GM10266 (cell line): ENCODE data around the gene RFNG.

ENCODE experiments used
- DNase-seq: peaks from one replicate; pipeline ENCODE4 v3.0.0; 2012; ENCODE audit errors: extremely low spot score
- TF ChIP-seq, protein P1 (sequence below): IDR thresholded peaks from 2 replicates; pipeline ENCODE4 v1.5.1; 2012; ENCODE audit warnings: mild to moderate bottlenecking, low read depth; ENCODE audit not compliant: control insufficient read depth, insufficient read depth; ENCODE audit errors: missing control alignments

Gene RFNG

DNA sequence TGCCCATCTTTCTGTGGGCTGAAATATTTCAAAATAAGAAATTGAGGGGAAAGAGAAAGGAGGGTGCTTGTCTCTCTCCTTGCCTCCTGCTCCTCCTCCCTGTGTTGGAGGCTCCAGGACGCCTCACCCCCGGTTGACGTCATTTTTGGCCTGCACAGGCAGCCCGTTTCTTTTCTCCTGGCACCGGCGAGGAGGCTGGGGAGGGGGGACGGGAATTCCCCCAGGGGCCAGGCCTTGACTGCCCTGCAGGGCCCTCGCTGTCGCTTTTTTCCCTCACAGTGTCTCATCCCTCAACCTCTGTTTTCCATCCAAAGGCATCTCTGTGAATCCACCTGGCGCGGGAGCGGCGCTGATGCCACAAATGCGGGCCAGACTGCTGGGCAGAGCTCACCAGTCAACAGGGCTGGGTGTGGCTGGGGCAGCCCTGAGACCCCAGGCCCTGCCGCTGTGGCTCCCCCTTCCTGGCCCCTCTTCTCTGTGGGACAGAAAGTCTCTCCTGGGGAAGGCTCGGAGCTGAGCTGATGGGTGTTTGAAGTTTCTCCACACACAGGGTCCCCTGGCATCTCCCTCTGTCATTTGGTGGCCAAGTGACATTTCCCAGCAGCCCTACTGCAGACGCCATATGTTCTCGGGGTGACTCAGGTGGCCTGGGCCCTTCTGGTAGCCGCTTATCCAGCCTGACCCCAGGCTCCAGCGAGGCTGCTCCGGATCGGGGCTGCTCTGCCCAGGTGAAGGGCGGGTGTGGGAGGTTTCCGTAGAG lies 45.0 kb downstream of the RFNG start:
- TF ChIP-seq, protein P1, sequence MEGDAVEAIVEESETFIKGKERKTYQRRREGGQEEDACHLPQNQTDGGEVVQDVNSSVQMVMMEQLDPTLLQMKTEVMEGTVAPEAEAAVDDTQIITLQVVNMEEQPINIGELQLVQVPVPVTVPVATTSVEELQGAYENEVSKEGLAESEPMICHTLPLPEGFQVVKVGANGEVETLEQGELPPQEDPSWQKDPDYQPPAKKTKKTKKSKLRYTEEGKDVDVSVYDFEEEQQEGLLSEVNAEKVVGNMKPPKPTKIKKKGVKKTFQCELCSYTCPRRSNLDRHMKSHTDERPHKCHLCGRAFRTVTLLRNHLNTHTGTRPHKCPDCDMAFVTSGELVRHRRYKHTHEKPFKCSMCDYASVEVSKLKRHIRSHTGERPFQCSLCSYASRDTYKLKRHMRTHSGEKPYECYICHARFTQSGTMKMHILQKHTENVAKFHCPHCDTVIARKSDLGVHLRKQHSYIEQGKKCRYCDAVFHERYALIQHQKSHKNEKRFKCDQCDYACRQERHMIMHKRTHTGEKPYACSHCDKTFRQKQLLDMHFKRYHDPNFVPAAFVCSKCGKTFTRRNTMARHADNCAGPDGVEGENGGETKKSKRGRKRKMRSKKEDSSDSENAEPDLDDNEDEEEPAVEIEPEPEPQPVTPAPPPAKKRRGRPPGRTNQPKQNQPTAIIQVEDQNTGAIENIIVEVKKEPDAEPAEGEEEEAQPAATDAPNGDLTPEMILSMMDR: no peak
- no peak for DNase-seq

DNA sequence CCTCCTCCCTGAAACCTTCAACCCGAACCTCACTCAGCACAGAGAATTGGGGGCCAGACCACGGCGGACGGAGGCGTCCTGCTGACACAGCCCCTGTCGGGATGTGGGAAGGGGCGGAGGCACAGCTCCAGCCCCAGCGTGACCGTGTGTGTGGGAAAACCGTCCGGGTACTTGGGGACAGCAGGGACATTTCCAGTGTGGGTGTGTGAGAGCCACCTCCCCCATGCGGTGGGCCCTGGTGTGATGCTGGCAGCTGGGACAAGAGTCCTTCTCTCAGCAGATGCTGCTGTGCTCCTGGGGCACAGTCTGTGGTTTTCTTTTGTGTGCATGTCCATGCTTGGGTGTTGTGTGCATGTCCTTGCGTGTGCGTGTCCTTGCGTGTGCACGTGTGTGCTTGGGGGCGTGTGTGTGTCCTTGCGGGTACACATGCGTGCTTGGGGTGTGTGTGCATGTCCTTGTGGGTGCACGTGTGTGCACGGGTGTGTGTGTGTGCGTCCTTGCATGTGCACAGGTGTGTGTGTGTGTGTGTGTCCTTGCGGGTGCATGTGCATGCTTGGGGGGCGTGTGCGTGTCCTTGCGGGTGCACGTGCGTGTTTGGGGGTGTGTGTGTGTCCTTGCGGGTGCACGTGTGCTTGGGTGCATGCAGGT lies 45.8 kb downstream of the RFNG start:
- no peak for DNase-seq
- TF ChIP-seq, protein P1: no peak

DNA sequence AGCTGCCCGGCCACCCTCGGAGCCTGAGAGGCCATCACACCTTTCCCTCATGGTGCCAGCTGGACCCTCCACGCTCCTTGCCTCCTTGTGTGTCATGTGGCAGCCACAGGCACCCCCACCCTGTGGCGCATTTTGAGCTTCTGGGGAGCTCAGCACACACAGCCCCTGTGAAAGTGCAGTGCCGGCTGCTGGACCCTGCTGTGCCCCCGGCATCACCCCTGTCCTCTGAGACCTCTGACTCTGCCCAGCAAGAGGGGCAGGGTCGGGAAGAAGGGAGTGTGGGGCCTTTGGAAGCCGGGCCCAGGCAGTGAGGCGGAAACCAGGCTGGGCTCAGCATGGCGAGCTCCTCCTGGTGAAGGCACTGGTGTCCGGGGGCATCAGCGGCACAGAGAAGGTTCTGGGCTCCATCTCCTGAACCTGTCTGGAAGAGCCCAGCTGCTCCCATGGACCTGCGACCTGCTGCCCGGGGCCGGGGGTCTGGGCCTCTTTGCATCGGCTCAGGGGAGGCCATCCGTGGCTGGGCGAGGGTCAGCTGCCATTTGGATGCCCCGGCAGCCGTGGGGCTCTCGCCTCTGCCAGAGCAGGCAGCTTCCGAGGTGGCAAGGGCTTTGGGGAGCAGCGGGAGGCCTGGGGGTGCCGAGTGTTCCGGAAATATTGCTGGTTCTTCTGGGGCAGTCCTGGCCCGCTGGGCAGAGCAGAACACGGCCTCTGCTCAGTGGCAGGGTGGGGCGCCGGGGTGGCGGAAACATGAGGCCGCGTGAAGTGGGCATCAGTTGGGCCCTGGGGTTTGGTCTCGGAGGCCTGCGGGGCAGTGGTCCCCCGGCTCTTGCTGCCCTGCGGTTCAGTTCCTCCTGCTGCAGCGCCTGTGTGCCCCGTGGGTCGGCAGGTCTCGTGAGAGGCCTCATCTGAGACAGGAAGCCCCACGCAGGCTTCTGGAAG lies 46.8 kb downstream of the RFNG start:
- DNase-seq: no peak
- TF ChIP-seq, protein P1: no peak

DNA sequence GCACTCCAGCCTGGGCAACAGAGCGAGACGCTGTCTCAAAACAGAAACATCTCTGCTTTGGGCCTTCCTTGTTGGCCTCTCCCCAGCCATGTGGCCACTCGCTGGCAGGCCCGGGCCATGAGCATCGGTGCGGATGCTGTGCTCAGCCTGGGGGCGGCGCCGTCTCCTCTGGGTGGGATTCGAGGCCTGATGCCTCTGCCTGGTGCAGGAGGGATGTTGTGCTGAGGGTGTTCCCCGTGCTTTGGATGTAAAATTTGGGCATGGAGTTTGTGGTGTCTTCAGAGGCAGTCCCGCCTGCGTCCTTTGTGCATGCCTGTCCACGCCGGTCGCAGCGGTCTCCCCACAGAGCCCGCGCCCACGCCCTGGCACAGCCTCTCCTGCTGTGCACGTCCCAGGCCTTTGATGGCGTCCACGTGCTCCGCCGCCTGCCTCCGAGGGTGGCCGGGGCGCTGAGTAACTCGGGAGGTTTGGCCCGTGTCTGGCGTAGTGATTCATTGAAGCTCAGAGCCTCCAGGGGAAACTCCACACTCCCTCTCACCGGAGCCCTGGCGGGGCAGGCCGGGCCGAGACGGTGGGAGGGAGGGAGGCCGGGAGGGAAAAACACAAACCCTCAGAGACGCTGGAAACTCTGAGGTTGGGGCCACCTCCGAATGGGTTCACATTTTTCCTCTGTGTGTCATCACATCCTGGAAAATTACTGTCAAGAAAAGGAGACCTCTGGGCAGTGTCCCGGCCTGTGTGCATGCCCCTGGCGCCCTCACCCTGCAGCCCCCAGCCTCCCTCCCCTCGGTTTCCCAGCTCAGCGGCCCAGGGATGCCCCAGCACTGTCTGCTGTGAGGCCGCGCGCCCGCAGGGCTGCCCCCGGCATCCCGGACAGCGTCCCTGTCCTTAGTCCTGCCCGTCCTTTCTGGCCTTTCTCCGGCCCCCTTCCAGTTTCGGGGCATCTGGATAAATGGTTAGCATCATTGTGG lies 47.9 kb downstream of the RFNG start:
- DNase-seq: no peak
- TF ChIP-seq, protein P1: no peak

DNA sequence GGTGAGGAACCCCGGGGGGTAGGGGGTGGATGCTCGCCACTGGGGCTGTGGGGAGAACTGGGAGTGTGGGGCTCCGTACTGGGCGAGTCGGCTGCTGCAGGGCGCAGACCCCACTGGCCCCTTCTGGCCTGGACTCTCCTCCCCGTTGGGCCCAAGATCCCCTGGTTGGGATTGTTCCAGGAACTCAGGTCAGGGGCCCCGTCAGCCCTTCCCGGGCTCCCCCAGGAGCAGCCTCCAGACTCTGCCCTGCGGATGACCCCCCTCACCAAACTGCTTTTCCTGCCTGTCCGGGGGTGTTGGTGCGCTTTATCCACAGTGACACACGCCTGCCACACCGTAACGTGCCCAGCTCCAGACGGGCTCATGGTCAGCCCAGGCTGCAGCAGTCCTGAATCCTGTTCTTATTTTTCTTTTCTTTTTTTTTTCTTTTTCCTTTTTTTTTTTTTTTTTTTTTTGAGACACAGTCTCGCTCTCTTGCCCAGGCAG lies 50.0 kb downstream of the RFNG start:
- TF ChIP-seq, protein P1: no peak
- DNase-seq: no peak
